Nephron progenitor cell (in vitro differentiated cells): Measurements from ENCODE around the gene RAVER1.
A peak's percentile ranks its signal among the peaks of the same experiment; 100 is the strongest.

Source experiments
- DNase-seq: peaks from one replicate; pipeline ENCODE4 v3.0.0; 2021
- H3K27ac Mint-ChIP-seq: 2 replicates; pipeline ENCODE4 v1.8.0; 2021; ENCODE audit warnings: mild to moderate bottlenecking, moderate library complexity, mixed read lengths
- H3K27me3 Mint-ChIP-seq: 2 replicates; pipeline ENCODE4 v1.8.0; 2021; ENCODE audit warnings: mild to moderate bottlenecking, low read depth, mixed read lengths; ENCODE audit not compliant: poor library complexity
- H3K36me3 Mint-ChIP-seq: 2 replicates; pipeline ENCODE4 v1.8.0; 2021; ENCODE audit warnings: low read depth, mixed read lengths
- H3K4me1 Mint-ChIP-seq: 2 replicates; pipeline ENCODE4 v1.8.0; 2021; ENCODE audit warnings: mixed read lengths
- H3K4me3 Mint-ChIP-seq: 2 replicates; pipeline ENCODE4 v1.8.0; 2021; ENCODE audit warnings: mild to moderate bottlenecking, moderate library complexity, mixed read lengths
- H3K9me3 Mint-ChIP-seq: 2 replicates; pipeline ENCODE4 v1.8.0; 2021; ENCODE audit warnings: mild to moderate bottlenecking, moderate library complexity, mixed read lengths
- TF ChIP-seq, protein P1 (sequence below): fragments of 200-600 bp; sonication (generic); IDR thresholded peaks from 2 replicates; pipeline ENCODE4 v1.5.0; 2021; ENCODE audit warnings: antibody characterized with exemption

RAVER1 gene

DNA sequence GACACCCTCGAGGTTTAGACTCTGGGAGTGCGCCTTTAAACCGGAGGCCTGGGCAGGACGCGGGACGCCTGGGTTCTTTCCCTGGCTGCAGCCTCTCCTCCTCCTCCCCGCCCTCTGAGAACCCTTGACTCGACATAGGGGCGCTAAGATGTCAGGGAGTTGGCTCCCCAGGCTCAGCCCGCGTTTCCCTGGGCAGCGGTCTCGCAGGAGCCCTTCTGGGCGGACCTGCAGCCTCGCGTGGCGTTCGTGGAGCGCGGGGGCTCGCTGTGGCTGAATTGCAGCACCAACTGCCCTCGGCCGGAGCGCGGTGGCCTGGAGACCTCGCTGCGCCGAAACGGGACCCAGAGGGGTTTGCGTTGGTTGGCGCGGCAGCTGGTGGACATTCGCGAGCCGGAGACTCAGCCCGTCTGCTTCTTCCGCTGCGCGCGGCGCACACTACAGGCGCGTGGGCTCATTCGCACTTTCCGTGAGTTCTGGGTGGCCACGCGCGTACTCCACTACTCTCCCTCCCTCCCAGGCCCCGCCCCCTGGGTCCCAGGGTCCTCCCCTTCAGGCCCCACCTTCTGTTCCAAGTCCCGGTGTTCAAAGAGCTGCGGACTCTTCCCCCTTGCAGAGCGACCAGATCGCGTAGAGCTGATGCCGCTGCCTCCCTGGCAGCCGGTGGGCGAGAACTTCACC is 42.3 kb downstream of the RAVER1 start:
- peak overlapping the region; percentile 69 for H3K4me3 Mint-ChIP-seq
- TF ChIP-seq, protein P1, sequence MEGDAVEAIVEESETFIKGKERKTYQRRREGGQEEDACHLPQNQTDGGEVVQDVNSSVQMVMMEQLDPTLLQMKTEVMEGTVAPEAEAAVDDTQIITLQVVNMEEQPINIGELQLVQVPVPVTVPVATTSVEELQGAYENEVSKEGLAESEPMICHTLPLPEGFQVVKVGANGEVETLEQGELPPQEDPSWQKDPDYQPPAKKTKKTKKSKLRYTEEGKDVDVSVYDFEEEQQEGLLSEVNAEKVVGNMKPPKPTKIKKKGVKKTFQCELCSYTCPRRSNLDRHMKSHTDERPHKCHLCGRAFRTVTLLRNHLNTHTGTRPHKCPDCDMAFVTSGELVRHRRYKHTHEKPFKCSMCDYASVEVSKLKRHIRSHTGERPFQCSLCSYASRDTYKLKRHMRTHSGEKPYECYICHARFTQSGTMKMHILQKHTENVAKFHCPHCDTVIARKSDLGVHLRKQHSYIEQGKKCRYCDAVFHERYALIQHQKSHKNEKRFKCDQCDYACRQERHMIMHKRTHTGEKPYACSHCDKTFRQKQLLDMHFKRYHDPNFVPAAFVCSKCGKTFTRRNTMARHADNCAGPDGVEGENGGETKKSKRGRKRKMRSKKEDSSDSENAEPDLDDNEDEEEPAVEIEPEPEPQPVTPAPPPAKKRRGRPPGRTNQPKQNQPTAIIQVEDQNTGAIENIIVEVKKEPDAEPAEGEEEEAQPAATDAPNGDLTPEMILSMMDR: no peak
- DNase-seq: peak; percentile 54
- peaks cover 33% of the 10 kb centered on the region for H3K4me1 Mint-ChIP-seq
- peaks cover 100% of the 10 kb centered on the region for H3K27me3 Mint-ChIP-seq
- H3K9me3 Mint-ChIP-seq: no peaks in the 10 kb centered on the region
- no peak overlapping the region for H3K27ac Mint-ChIP-seq
- no peaks in the 10 kb centered on the region for H3K36me3 Mint-ChIP-seq

GRCh38 chr19:10290357-10290875 is 42.9 kb downstream of the RAVER1 start:
- Mint-ChIP-seq H3K9me3 (no peaks in the 10 kb centered on the region), H3K4me1 (peaks cover 31% of the 10 kb centered on the region), H3K4me3 (peak overlapping the region; percentile 69), H3K36me3 (no peaks in the 10 kb centered on the region), H3K27me3 (peaks cover 100% of the 10 kb centered on the region), H3K27ac (no peak overlapping the region)
- TF ChIP-seq, protein P1: no peak
- peak; percentile 36 for DNase-seq

GRCh38 chr19:10289836-10290356 is 43.4 kb downstream of the RAVER1 start, which contains the start of gene ICAM5:
Gene ICAM5 (plus strand): TSS chr19:10289952. CDS start chr19:10290044, 92 bp downstream.
- H3K4me1 Mint-ChIP-seq: peaks cover 30% of the 10 kb centered on the region
- H3K4me3 Mint-ChIP-seq: peak within 1 kb of the TSS; percentile 75
- peak within 1 kb of the TSS; percentile 61 for H3K27ac Mint-ChIP-seq
- no peaks in the 10 kb centered on the region for H3K9me3 Mint-ChIP-seq
- H3K27me3 Mint-ChIP-seq: peaks cover 100% of the 10 kb centered on the region
- TF ChIP-seq, protein P1: no peak
- DNase-seq: peak; percentile 56
- H3K36me3 Mint-ChIP-seq: peaks cover 5% of the 10 kb centered on the region

DNA sequence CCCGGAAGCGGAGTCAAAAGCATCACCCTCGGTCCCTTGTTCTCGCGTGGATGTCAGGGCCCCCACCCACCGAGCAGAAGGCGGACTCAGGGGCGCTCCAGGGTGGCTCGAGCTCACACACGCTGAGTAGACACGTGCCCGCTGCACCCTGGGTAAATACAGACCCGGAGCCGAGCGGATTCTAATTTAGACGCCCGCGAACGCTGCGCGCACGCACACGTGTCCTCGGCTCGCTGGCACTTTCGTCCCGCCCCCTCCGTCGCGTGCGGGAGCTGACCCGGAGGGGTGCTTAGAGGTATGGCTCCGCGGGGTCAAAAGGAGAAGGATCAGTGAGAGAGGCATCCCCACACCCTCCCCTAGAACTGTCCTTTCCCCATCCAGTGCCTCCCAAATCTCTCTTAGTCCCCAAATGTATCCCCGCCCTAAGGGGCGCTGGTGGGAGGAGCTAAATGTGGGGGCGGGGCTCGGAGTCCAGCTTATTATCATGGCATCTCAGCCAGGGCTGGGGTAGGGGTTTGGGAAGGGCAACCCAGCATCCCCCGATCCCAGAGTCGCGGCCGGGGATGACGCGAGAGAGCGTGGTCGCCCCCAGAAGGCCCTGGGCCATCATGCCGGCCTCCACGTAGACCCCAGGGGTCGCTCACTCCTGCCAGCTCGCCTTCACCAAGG is 44.0 kb downstream of the RAVER1 start:
- TF ChIP-seq, protein P1: no peak
- Mint-ChIP-seq H3K27me3 (peaks cover 95% of the 10 kb centered on the region), H3K4me3 (peak overlapping the region; percentile 75)

DNA sequence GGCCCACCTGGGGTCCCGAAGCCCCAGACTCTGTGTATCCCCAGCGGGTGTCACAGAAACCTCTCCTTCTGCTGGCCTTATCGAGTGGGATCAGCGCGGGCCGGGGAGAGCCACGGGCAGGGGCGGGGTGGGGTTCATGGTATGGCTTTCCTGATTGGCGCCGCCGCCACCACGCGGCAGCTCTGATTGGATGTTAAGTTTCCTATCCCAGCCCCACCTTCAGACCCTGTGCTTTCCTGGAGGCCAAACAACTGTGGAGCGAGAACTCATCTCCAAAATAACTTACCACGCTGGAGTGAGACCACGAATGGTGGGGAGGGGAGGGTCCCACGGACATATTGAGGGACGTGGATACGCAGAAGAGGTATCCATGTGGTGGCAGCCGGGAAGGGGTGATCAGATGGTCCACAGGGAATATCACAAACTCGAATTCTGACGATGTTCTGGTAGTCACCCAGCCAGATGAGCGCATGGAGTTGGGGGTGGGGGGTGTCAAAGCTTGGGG is 44.6 kb downstream of the RAVER1 start:
- Mint-ChIP-seq H3K4me3 (peak overlapping the region; percentile 75), H3K27me3 (peaks cover 90% of the 10 kb centered on the region), H3K4me1 (peaks cover 30% of the 10 kb centered on the region), H3K9me3 (no peaks in the 10 kb centered on the region), H3K36me3 (peaks cover 7% of the 10 kb centered on the region), H3K27ac (peak overlapping the region; percentile 61)
- TF ChIP-seq, protein P1: no peak
- peak; percentile 75 for DNase-seq

More for the DNA sequence above, 44.0 kb downstream of the RAVER1 start:
- Mint-ChIP-seq H3K4me1 (peaks cover 30% of the 10 kb centered on the region), H3K27ac (no peak overlapping the region), H3K9me3 (no peaks in the 10 kb centered on the region), H3K36me3 (peaks cover 7% of the 10 kb centered on the region)
- DNase-seq: peak; percentile 63
